Activated CD4-positive, CD25-positive, alpha-beta regulatory T cell treated with anti-CD3 and anti-CD28 coated beads, Interleukin-2, amount 50 U/mL, for 72 hours (primary cell): ENCODE data around the gene MMP1.

ENCODE experiments used
- DNase-seq: peaks from one replicate; pipeline ENCODE4 v3.0.0; 2021

MMP1 gene

GRCh38 chr11:102802341-102802740 lies 4.4 kb upstream of the MMP1 start:
- DNase-seq = no peak

- no peak for DNase-seq
These were observed 2.8 kb upstream of the MMP1 start for GRCh38 chr11:102800767-102801166.

- DNase-seq = no peak
These were observed 1.9 kb upstream of the MMP1 start for GRCh38 chr11:102799681-102800340.

- no peak for DNase-seq
These were observed 3.6 kb downstream of the MMP1 start for GRCh38 chr11:102794382-102794781.

GRCh38 chr11:102793677-102794290 lies 4.2 kb downstream of the MMP1 start:
- DNase-seq = no peak

GRCh38 chr11:102792604-102793003 lies 5.4 kb downstream of the MMP1 start:
- no peak for DNase-seq

- no peak for DNase-seq
These were observed 6.5 kb downstream of the MMP1 start for GRCh38 chr11:102791271-102792036.

GRCh38 chr11:102788334-102788995 lies 9.5 kb downstream of the MMP1 start:
- no peak for DNase-seq

- DNase-seq = no peak
These were observed 13.6 kb downstream of the MMP1 start for GRCh38 chr11:102784380-102784779.

GRCh38 chr11:102783720-102784119 lies 14.2 kb downstream of the MMP1 start:
- no peak for DNase-seq

GRCh38 chr11:102783016-102783415 lies 14.9 kb downstream of the MMP1 start:
- no peak for DNase-seq

GRCh38 chr11:102781676-102782075 lies 16.3 kb downstream of the MMP1 start:
- DNase-seq = no peak

GRCh38 chr11:102780491-102780918 lies 17.5 kb downstream of the MMP1 start, which contains the start of gene MMP10:
Gene MMP10 (minus strand): TSS chr11:102780628. CDS start chr11:102780591, 37 bp downstream.
- no peak for DNase-seq

GRCh38 chr11:102776454-102776853 lies 21.5 kb downstream of the MMP1 start:
- DNase-seq = no peak

GRCh38 chr11:102773386-102773785 lies 24.6 kb downstream of the MMP1 start:
- no peak for DNase-seq

GRCh38 chr11:102771351-102771750 lies 26.6 kb downstream of the MMP1 start:
- no peak for DNase-seq

GRCh38 chr11:102770191-102770590 lies 27.8 kb downstream of the MMP1 start:
- DNase-seq = no peak

GRCh38 chr11:102767800-102768199 lies 30.2 kb downstream of the MMP1 start:
- DNase-seq = no peak

- no peak for DNase-seq
These were observed 34.5 kb downstream of the MMP1 start for GRCh38 chr11:102763440-102763839.

- no peak for DNase-seq
These were observed 35.6 kb downstream of the MMP1 start for GRCh38 chr11:102762361-102762767.

- no peak for DNase-seq
These were observed 36.2 kb downstream of the MMP1 start for GRCh38 chr11:102761646-102762238.

- DNase-seq = no peak
These were observed 37.5 kb downstream of the MMP1 start for GRCh38 chr11:102760344-102761035.
